Tibial artery (tissue), 4 donors: ENCODE data around the gene ARHGAP8.

Experiments used
- DNase-seq, 2 donors: peaks; one replicate each; pipeline ENCODE4 v3.0.0-alpha.2; 2019
- H3K27ac ChIP-seq, 2 donors: fragments of 200-600 bp; sonication (generic) in 1 of 2; 1 replicate in 1 of 2; 2 replicates in 1 of 2; pipeline ENCODE4 v1.5.1; 2018 to 2019; ENCODE audit warnings: mild to moderate bottlenecking in 1 of 2
- H3K27me3 ChIP-seq, 2 donors: fragments of 200-600 bp; sonication (generic) in 1 of 2; one replicate each; pipeline versions ENCODE4 v1.5.1 to v1.6.0; 2016 to 2019
- H3K36me3 ChIP-seq, 3 donors: fragments of 200-600 bp; sonication (generic) in 2 of 3; one replicate each; pipeline ENCODE4 v1.5.1; 2016 to 2019; ENCODE audit warnings: mild to moderate bottlenecking in 2 of 3
- H3K4me1 ChIP-seq, 4 donors: fragments of 200-600 bp; sonication (generic) in 2 of 4; 1 replicate in 3 of 4; 2 replicates in 1 of 4; pipeline ENCODE4 v1.5.1; 2016 to 2019
- H3K4me3 ChIP-seq, 2 donors: fragments of 200-600 bp; sonication (generic) in 1 of 2; 1 replicate in 1 of 2; 2 replicates in 1 of 2; pipeline ENCODE4 v1.5.1; 2018 to 2019; ENCODE audit warnings: mild to moderate bottlenecking in 2 of 2
- H3K9me3 ChIP-seq, 3 donors: fragments of 200-600 bp; sonication (generic) in 1 of 3; one replicate each; pipeline ENCODE4 v1.5.1; 2016 to 2019
- CTCF ChIP-seq, 2 experiments: fragments of 200-600 bp in 1 of 2; fragments of 450-650 bp in 1 of 2; IDR thresholded peaks; one replicate each; pipeline ENCODE4 v1.5.1; 2017 to 2019; ENCODE audit warnings: antibody characterized with exemption in 2 of 2, mild to moderate bottlenecking in 1 of 2, moderate library complexity in 1 of 2
- intact Hi-C: fragments of 100-400 bp; cut with DNase I; formaldehyde crosslinking; loops from one replicate; pipeline ENCODE4 v1.15.0; 2023; ENCODE audit warnings: low total_unique reads

Gene ARHGAP8

GRCh38 chr22:44727148-44727547 lies 25.2 kb upstream of the ARHGAP8 start:
- no peak for DNase-seq
- Histone ChIP-seq H3K9me3 (no peaks in the 10 kb centered on the region), H3K27me3 (peaks cover 0 to 17% of the 10 kb centered on the region in 2 donors), H3K27ac (no peak overlapping the region), H3K4me3 (no peak overlapping the region), H3K4me1 (peaks cover 0 to 19% (median 3%) of the 10 kb centered on the region in 4 donors), H3K36me3 (peaks cover 0 to 21% (median 0%) of the 10 kb centered on the region in 3 donors)
- TF ChIP-seq CTCF (IDR thresholded peaks at IDR 0.05): no peak
- intact Hi-C loops: no loop called here

- Histone ChIP-seq H3K36me3 (peaks cover 0 to 21% (median 0%) of the 10 kb centered on the region in 3 donors), H3K27ac (no peak overlapping the region), H3K9me3 (no peaks in the 10 kb centered on the region), H3K4me3 (no peak overlapping the region), H3K4me1 (peaks cover 0 to 19% (median 3%) of the 10 kb centered on the region in 4 donors), H3K27me3 (peaks cover 0 to 17% of the 10 kb centered on the region in 2 donors)
- intact Hi-C loops: no loop called here
- no peak for TF ChIP-seq CTCF (IDR thresholded peaks at IDR 0.05)
- DNase-seq: no peak
Measured at GRCh38 chr22:44727709-44728108, 24.7 kb upstream of the ARHGAP8 start.

- no peak for DNase-seq
- Histone ChIP-seq H3K4me3 (no peak overlapping the region), H3K9me3 (no peaks in the 10 kb centered on the region), H3K27me3 (peaks cover 0 to 17% of the 10 kb centered on the region in 2 donors), H3K27ac (no peak overlapping the region), H3K36me3 (peaks cover 0 to 21% (median 0%) of the 10 kb centered on the region in 3 donors), H3K4me1 (peaks cover 0 to 19% (median 3%) of the 10 kb centered on the region in 4 donors)
- intact Hi-C loops: no loop called here
- no peak for TF ChIP-seq CTCF (IDR thresholded peaks at IDR 0.05)
Measured at GRCh38 chr22:44728761-44729324, 23.5 kb upstream of the ARHGAP8 start.

- no peak overlapping the region for H3K27ac ChIP-seq
- H3K36me3 ChIP-seq: peaks cover 0 to 21% (median 0%) of the 10 kb centered on the region in 3 donors
- DNase-seq: no peak
- H3K4me1 ChIP-seq: peaks cover 0 to 19% (median 3%) of the 10 kb centered on the region in 4 donors
- no peaks in the 10 kb centered on the region for H3K9me3 ChIP-seq
- intact Hi-C loops: no loop called here
- no peak overlapping the region for H3K4me3 ChIP-seq
- peaks cover 0 to 17% of the 10 kb centered on the region in 2 donors for H3K27me3 ChIP-seq
- no peak for TF ChIP-seq CTCF (IDR thresholded peaks at IDR 0.05)
Measured at GRCh38 chr22:44729391-44730021, 22.9 kb upstream of the ARHGAP8 start.

- intact Hi-C loops: no loop called here
- Histone ChIP-seq H3K27ac (no peak overlapping the region), H3K4me1 (peaks cover 0 to 19% (median 3%) of the 10 kb centered on the region in 4 donors), H3K36me3 (peaks cover 0 to 20% (median 0%) of the 10 kb centered on the region in 3 donors), H3K4me3 (no peak overlapping the region), H3K27me3 (peaks cover 0 to 17% of the 10 kb centered on the region in 2 donors), H3K9me3 (no peaks in the 10 kb centered on the region)
- no peak for TF ChIP-seq CTCF (IDR thresholded peaks at IDR 0.05)
- no peak for DNase-seq
Measured at GRCh38 chr22:44730022-44730393, 22.4 kb upstream of the ARHGAP8 start.
